Left renal cortex interstitium (tissue), 4 donors: ENCODE measurements around the gene HDAC6. TPM values are rescaled to one million over a fixed set of nuclear protein-coding genes. Genes with fewer than 3 reads are reported as not detected.

ENCODE experiments used
- DNase-seq, 4 donors: peaks; one replicate each; pipeline ENCODE4 v3.0.0-alpha.2; 2013; ENCODE audit warnings: low read depth in 4 of 4, low spot score in 2 of 4, missing footprints in 1 of 4
- polyA plus RNA-seq, 4 donors: library from polyadenylated mRNA; unstranded; fragments of 120-200 nt; gene quantifications; one replicate each; pipeline ENCODE4 v1.2.1, GENCODE V29; 2013; ENCODE audit not compliant: insufficient read length in 4 of 4

HDAC6 gene
- polyA plus RNA-seq: 100 to 1,000 TPM; 135 to 220 (median 177) TPM

GRCh38 chrX:48801280-48802088, at the start of gene HDAC6:
Gene HDAC6, plus strand, starts transcription at chrX:48802067. Its CDS starts 626 bp downstream, at chrX:48802693.
- DNase-seq: peak; percentile 82 to 95 (median 91)

GRCh38 chrX:48752498-48752897, 49.4 kb upstream of the HDAC6 start:
- no peak for DNase-seq

- no peak for DNase-seq
These were observed 48.1 kb upstream of the HDAC6 start for GRCh38 chrX:48753708-48754228.

GRCh38 chrX:48754238-48754637, 47.6 kb upstream of the HDAC6 start:
- DNase-seq: no peak

- peak in 1 of 4 donors; percentile 17 for DNase-seq
These were observed 40.0 kb upstream of the HDAC6 start, which contains the start of gene GLOD5 for GRCh38 chrX:48761674-48762471. Gene GLOD5, plus strand, starts transcription at chrX:48761747. Its CDS starts 44 bp downstream, at chrX:48761791.

- no peak for DNase-seq
These were observed 32.6 kb upstream of the HDAC6 start for GRCh38 chrX:48769230-48769629.

- DNase-seq: no peak
These were observed 31.6 kb upstream of the HDAC6 start for GRCh38 chrX:48770296-48770695.

GRCh38 chrX:48772602-48773001, 29.3 kb upstream of the HDAC6 start:
- DNase-seq: no peak

GRCh38 chrX:48776818-48777439, 24.9 kb upstream of the HDAC6 start:
- no peak for DNase-seq

GRCh38 chrX:48779399-48779798, 22.5 kb upstream of the HDAC6 start:
- DNase-seq: no peak

- no peak for DNase-seq
These were observed 20.2 kb upstream of the HDAC6 start for GRCh38 chrX:48781705-48782104.

GRCh38 chrX:48782216-48782615, 19.7 kb upstream of the HDAC6 start:
- no peak for DNase-seq

GRCh38 chrX:48782795-48783194, 19.1 kb upstream of the HDAC6 start:
- no peak for DNase-seq

GRCh38 chrX:48784726-48785125, 17.1 kb upstream of the HDAC6 start:
- no peak for DNase-seq

GRCh38 chrX:48785186-48785539, 16.7 kb upstream of the HDAC6 start:
- no peak for DNase-seq

- DNase-seq: no peak
These were observed 16.2 kb upstream of the HDAC6 start for GRCh38 chrX:48785540-48786214.

GRCh38 chrX:48786341-48786800, 15.5 kb upstream of the HDAC6 start, which contains the start of gene GATA1:
Gene GATA1, plus strand, starts transcription at chrX:48786590. Its CDS starts 4,520 bp downstream, at chrX:48791110.
- DNase-seq: no peak

- DNase-seq: no peak
These were observed 14.9 kb upstream of the HDAC6 start for GRCh38 chrX:48786825-48787504.
